B cell (primary cell): ENCODE measurements around the gene PLPPR3. TPM values are rescaled to one million over a fixed set of nuclear protein-coding genes. Genes with fewer than 3 reads are reported as not detected.
A peak's percentile ranks its signal among the peaks of the same experiment; 100 is the strongest.

Source experiments
- ATAC-seq: fragments of 200-7000 bp; cut with Tn5 transposase; one replicate; pipeline ENCODE4 v1.10.0; 2021; ENCODE audit warnings: low read depth, mild to moderate bottlenecking, moderate number of reproducible peaks, moderate library complexity
- CTCF ChIA-PET: fragments of 350-600 bp; sonication (Branson Sonifier 250); formaldehyde crosslinking; loops from one replicate; lab custom pipeline; 2021; ENCODE audit warnings: antibody characterized with exemption, inconsistent platforms; lab: Charles Lee
- POLR2A ChIA-PET: fragments of 350-600 bp; sonication (Branson Sonifier 250); formaldehyde crosslinking; loops from one replicate; lab custom pipeline; 2021; ENCODE audit warnings: antibody characterized with exemption; lab: Charles Lee
- DNase-seq: peaks from one replicate; pipeline ENCODE4 v3.0.0; 2013
- H2AFZ ChIP-seq: 2 replicates; pipeline ENCODE4 v1.6.1; 2012; ENCODE audit warnings: mild to moderate bottlenecking, low read depth, low read length; ENCODE audit not compliant: insufficient read depth, poor library complexity, severe bottlenecking
- H3K27ac ChIP-seq, 2 donors: 1 replicate in 1 of 2; 2 replicates in 1 of 2; pipeline ENCODE4 v1.5.1; 2012 to 2013; ENCODE audit warnings: low read length in 2 of 2, mild to moderate bottlenecking in 2 of 2, moderate library complexity in 1 of 2
- H3K27me3 ChIP-seq, 4 experiments: fragments of 200-600 bp in 1 of 4; sonication (generic) in 1 of 4; replicated peaks in 1 of 4; 1 replicate in 2 of 4; 2 replicates in 2 of 4; pipeline versions ENCODE4 v1.6.1 to v1.7.0; 2013 to 2016; ENCODE audit warnings: low read length in 3 of 4, mild to moderate bottlenecking in 2 of 4, mixed read lengths in 1 of 4, moderate library complexity in 1 of 4; ENCODE audit not compliant: insufficient read depth in 4 of 4, control insufficient read depth in 3 of 4; ENCODE audit errors: control extremely low read depth in 1 of 4
- H3K36me3 ChIP-seq, 2 experiments: replicated peaks in 1 of 2; 1 replicate in 1 of 2; 2 replicates in 1 of 2; pipeline versions ENCODE4 v1.6.1 to v1.7.1; 2013; ENCODE audit warnings: low read length in 1 of 2; ENCODE audit not compliant: insufficient read depth in 2 of 2, control insufficient read depth in 1 of 2; ENCODE audit errors: control extremely low read depth in 1 of 2, extremely low read depth in 1 of 2
- H3K4me1 ChIP-seq, 2 donors: fragments of 200-600 bp in 1 of 2; sonication (generic) in 1 of 2; 1 replicate in 1 of 2; 2 replicates in 1 of 2; pipeline versions ENCODE4 v1.5.1 to v1.6.1; 2013 to 2017; ENCODE audit warnings: low read length in 2 of 2; ENCODE audit not compliant: control insufficient read depth in 2 of 2, insufficient read depth in 2 of 2
- H3K4me2 ChIP-seq: replicated peaks from 2 replicates; pipeline ENCODE3; 2012; ENCODE audit warnings: mild to moderate bottlenecking, low read depth, low read length; ENCODE audit not compliant: poor library complexity, severe bottlenecking
- H3K4me3 ChIP-seq, 5 experiments: fragments of 200-600 bp in 1 of 5; sonication (generic) in 1 of 5; 1 replicate in 3 of 5; 2 replicates in 2 of 5; pipeline versions ENCODE4 v1.5.1 to v1.7.0; 2011 to 2016; ENCODE audit warnings: low read length in 4 of 5, mild to moderate bottlenecking in 4 of 5, low read depth in 2 of 5, control low read depth in 1 of 5, moderate library complexity in 1 of 5; ENCODE audit not compliant: insufficient read depth in 1 of 5; ENCODE audit errors: control extremely low read depth in 1 of 5, extremely low read depth in 1 of 5
- H3K79me2 ChIP-seq: fragments of 200-600 bp; sonication (generic); one replicate; pipeline ENCODE4 v1.6.0; 2016; ENCODE audit warnings: low read length; ENCODE audit not compliant: control insufficient read depth, insufficient read depth
- H3K9ac ChIP-seq: fragments of 200-600 bp; sonication (generic); 2 replicates; pipeline ENCODE4 v1.6.1; 2017; ENCODE audit warnings: mild to moderate bottlenecking, low read length, moderate library complexity
- H3K9me3 ChIP-seq, 3 donors: one replicate each; pipeline versions ENCODE4 v1.6.1 to v1.7.1; 2013; ENCODE audit warnings: low read length in 2 of 3; ENCODE audit not compliant: control insufficient read depth in 2 of 3, insufficient read depth in 1 of 3; ENCODE audit errors: control extremely low read depth in 1 of 3
- H4K20me1 ChIP-seq: 2 replicates; pipeline ENCODE4 v1.6.0; 2012; ENCODE audit warnings: mild to moderate bottlenecking, low read length; ENCODE audit not compliant: insufficient read depth, control insufficient read depth, poor library complexity, severe bottlenecking
- H3K27ac Mint-ChIP-seq: one replicate; pipeline ENCODE4 v1.8.0; 2021; ENCODE audit warnings: mixed read lengths
- H3K27me3 Mint-ChIP-seq: one replicate; pipeline ENCODE4 v1.8.0; 2021; ENCODE audit warnings: mixed read lengths
- H3K4me1 Mint-ChIP-seq: one replicate; pipeline ENCODE4 v1.8.0; 2021; ENCODE audit warnings: mixed read lengths
- H3K4me3 Mint-ChIP-seq: one replicate; pipeline ENCODE4 v1.8.0; 2021; ENCODE audit warnings: mixed read lengths
- H3K9me3 Mint-ChIP-seq: one replicate; pipeline ENCODE4 v1.8.0; 2022; ENCODE audit warnings: mixed read lengths; ENCODE audit not compliant: insufficient read depth
- CTCF ChIP-seq: fragments of 200-600 bp; IDR thresholded peaks from one replicate; pipeline ENCODE4 v1.8.0; 2022; ENCODE audit warnings: antibody characterized with exemption, mild to moderate bottlenecking
- EZH2 ChIP-seq: IDR thresholded peaks from 2 replicates; pipeline ENCODE4 v1.6.1; 2012; ENCODE audit warnings: borderline replicate concordance, low read depth, mild to moderate bottlenecking, moderate library complexity, low read length; ENCODE audit not compliant: insufficient read depth, poor library complexity, severe bottlenecking
- WGBS: methylation state at CpG from one replicate; pipeline ENCODE4 v1.1.5; 2013; ENCODE audit warnings: missing lambda C conversion rate; ENCODE audit not compliant: insufficient coverage; 5-methylcytosine and 5-hydroxymethylcytosine counted together
- intact Hi-C: fragments of 100-400 bp; cut with micrococcal nuclease; formaldehyde crosslinking; loops from one replicate; pipeline ENCODE4 v1.10.0; 2022
- polyA plus RNA-seq: library from polyadenylated mRNA; depleted of rRNA; stranded (reverse); fragments of >200 nt; gene quantifications from 2 replicates; pipeline ENCODE4 v1.2.3, GENCODE V29; 2012
- small RNA-seq: library from RNA; depleted of rRNA; stranded (forward); fragments of <200 nt; gene quantifications from one replicate; pipeline ENCODE3, GENCODE V24; 2012; ENCODE audit warnings: low replicate concordance, low read depth; ENCODE audit not compliant: insufficient read length
- total RNA-seq, 2 donors: library from RNA; stranded (reverse); fragments of 120-200 nt in 1 of 2; gene quantifications; 1 replicate in 1 of 2; 2 replicates in 1 of 2; pipeline versions ENCODE4 v1.2.3 to v1.2.4, GENCODE V29; 2013 to 2022

PLPPR3 gene
- total and polyA plus RNA-seq, 2 donors (not counting 1 experiment from before 2014, with no cell fraction given) = not detected

GRCh38 chr19:763869-764268, 57.9 kb downstream of the PLPPR3 start:
- H2AFZ ChIP-seq = no peak overlapping the region
- no peaks in the 10 kb centered on the region for H3K36me3 ChIP-seq
- peaks cover 0 to 19% (median 0%) of the 10 kb centered on the region in 4 experiments for H3K27me3 ChIP-seq
- H3K4me1 Mint-ChIP-seq = no peaks in the 10 kb centered on the region
- intact Hi-C loops = no loop called here
- H3K9me3 Mint-ChIP-seq = peaks cover 4% of the 10 kb centered on the region
- no peak overlapping the region for H3K4me2 ChIP-seq
- ATAC-seq (no peak), DNase-seq (peak; percentile 6)
- no peak overlapping the region for H3K4me3 ChIP-seq
- TF ChIP-seq CTCF (no peak), EZH2 (no peak)
- H4K20me1 ChIP-seq = no peaks in the 10 kb centered on the region
- peaks cover 4% of the 10 kb centered on the region for H3K27me3 Mint-ChIP-seq
- no peak overlapping the region for H3K4me3 Mint-ChIP-seq
- ChIA-PET POLR2A (no interaction called here), CTCF (no interaction called here)
- H3K4me1 ChIP-seq = no peaks in the 10 kb centered on the region
- H3K9me3 ChIP-seq = peaks cover 0 to 28% (median 0%) of the 10 kb centered on the region in 3 donors
- no peak overlapping the region for H3K27ac Mint-ChIP-seq
- WGBS = 95% methylated on average over 5 of the region's 6 CpGs
- H3K9ac ChIP-seq = no peak overlapping the region
- no peaks in the 10 kb centered on the region for H3K79me2 ChIP-seq
- no peak overlapping the region for H3K27ac ChIP-seq

- Mint-ChIP-seq H3K27me3 (peaks cover 4% of the 10 kb centered on the region), H3K4me1 (no peaks in the 10 kb centered on the region), H3K27ac (no peak overlapping the region), H3K4me3 (no peak overlapping the region), H3K9me3 (peaks cover 4% of the 10 kb centered on the region)
- H3K36me3 ChIP-seq = no peaks in the 10 kb centered on the region
- DNase-seq (no peak), ATAC-seq (no peak)
- H3K4me1 ChIP-seq = no peaks in the 10 kb centered on the region
- H3K9me3 ChIP-seq = peaks cover 0 to 35% (median 0%) of the 10 kb centered on the region in 3 donors
- no peak overlapping the region for H3K27ac ChIP-seq
- H2AFZ ChIP-seq = no peak overlapping the region
- intact Hi-C loops = no loop called here
- TF ChIP-seq CTCF = no peak
- no peak for TF ChIP-seq EZH2
- H3K27me3 ChIP-seq = peaks cover 0 to 19% (median 0%) of the 10 kb centered on the region in 4 experiments
- no peak overlapping the region for H3K4me2 ChIP-seq
- ChIA-PET POLR2A (no interaction called here), CTCF (interaction anchor here (0.5 kb wide), 1 partner anchor 122 kb away, joined by 3 read pairs; no protein-coding TSS in a partner anchor)
- no peak overlapping the region for H3K4me3 ChIP-seq
- H3K79me2 ChIP-seq = no peaks in the 10 kb centered on the region
- 94% methylated on average over 8 of the region's 10 CpGs for WGBS
- H3K9ac ChIP-seq = no peak overlapping the region
- H4K20me1 ChIP-seq = no peaks in the 10 kb centered on the region
Measured at GRCh38 chr19:763181-763580, 58.6 kb downstream of the PLPPR3 start.

Small RNA genes lying within 50 kb of the gene (small RNA-seq; reads per million reads assigned to genes)
- gene MIR3187 = not detected

Other genes starting within 250 kb of the PLPPR3 start
- 131 and 144 TPM in 2 replicates for gene BSG, start 249.4 kb downstream of the PLPPR3 start, total RNA-seq
- gene BSG, start 249.4 kb downstream of the PLPPR3 start, polyA plus RNA-seq = 79.6 and 82.1 TPM in 2 replicates
- 0.57 and 0.61 TPM in 2 replicates for gene HCN2, start 232.1 kb downstream of the PLPPR3 start, total RNA-seq
- gene HCN2, start 232.1 kb downstream of the PLPPR3 start, polyA plus RNA-seq = 0.25 and 0.27 TPM in 2 replicates
- gene POLRMT, start 188.4 kb downstream of the PLPPR3 start, total RNA-seq = 73.2 and 77.8 TPM in 2 replicates
- gene POLRMT, start 188.4 kb downstream of the PLPPR3 start, polyA plus RNA-seq = 98.0 and 106 TPM in 2 replicates
- gene FGF22, start 182.1 kb downstream of the PLPPR3 start, total RNA-seq = 2.9 and 3.4 TPM in 2 replicates
- 0.34 and 0.37 TPM in 2 replicates for gene FGF22, start 182.1 kb downstream of the PLPPR3 start, polyA plus RNA-seq
- 74.3 and 88.8 TPM in 2 replicates for gene RNF126, start 158.7 kb downstream of the PLPPR3 start, total RNA-seq
- 99.6 and 118 TPM in 2 replicates for gene RNF126, start 158.7 kb downstream of the PLPPR3 start, polyA plus RNA-seq
- 5.6 and 5.8 TPM in 2 replicates for gene FSTL3, start 145.6 kb downstream of the PLPPR3 start, total RNA-seq
- gene FSTL3, start 145.6 kb downstream of the PLPPR3 start, polyA plus RNA-seq = 2.6 and 5.8 TPM in 2 replicates
- gene PRSS57, start 126.5 kb downstream of the PLPPR3 start, total RNA-seq = not detected in 2 replicates
- not detected in 2 replicates for gene PRSS57, start 126.5 kb downstream of the PLPPR3 start, polyA plus RNA-seq
- gene PALM, start 113.0 kb downstream of the PLPPR3 start, total RNA-seq = not detected in 2 replicates
- gene PALM, start 113.0 kb downstream of the PLPPR3 start, polyA plus RNA-seq = 0.15 and 0.53 TPM in 2 replicates
- not detected in 2 replicates for gene MISP, start 70.8 kb downstream of the PLPPR3 start, total RNA-seq
- gene MISP, start 70.8 kb downstream of the PLPPR3 start, polyA plus RNA-seq = not detected in 2 replicates
- 304 and 309 TPM in 2 replicates for gene PTBP1, start 24.5 kb downstream of the PLPPR3 start, total RNA-seq
- gene PTBP1, start 24.5 kb downstream of the PLPPR3 start, polyA plus RNA-seq = 137 and 154 TPM in 2 replicates
- 0.44 and 0.70 TPM in 2 replicates for gene AZU1, start 5.9 kb upstream of the PLPPR3 start, total RNA-seq
- 0.13 and 0.59 TPM in 2 replicates for gene AZU1, start 5.9 kb upstream of the PLPPR3 start, polyA plus RNA-seq
- gene PRTN3, start 19.0 kb upstream of the PLPPR3 start, total RNA-seq = not detected in 2 replicates
- not detected in 2 replicates for gene PRTN3, start 19.0 kb upstream of the PLPPR3 start, polyA plus RNA-seq
- gene ELANE, start 30.3 kb upstream of the PLPPR3 start, total RNA-seq = not detected in 2 replicates
- gene ELANE, start 30.3 kb upstream of the PLPPR3 start, polyA plus RNA-seq = 0.18 TPM in 1 of 2 replicates, not detected in the other
- 0.79 and 0.87 TPM in 2 replicates for gene CFD, start 37.7 kb upstream of the PLPPR3 start, total RNA-seq
- 2.9 and 6.6 TPM in 2 replicates for gene CFD, start 37.7 kb upstream of the PLPPR3 start, polyA plus RNA-seq
- gene MED16, start 71.2 kb upstream of the PLPPR3 start, total RNA-seq = 85.0 and 88.6 TPM in 2 replicates
- gene MED16, start 71.2 kb upstream of the PLPPR3 start, polyA plus RNA-seq = 60.3 and 85.3 TPM in 2 replicates
- gene RNU6-9, start 71.5 kb upstream of the PLPPR3 start, total RNA-seq = not detected in 2 replicates
- gene RNU6-9, start 71.5 kb upstream of the PLPPR3 start, polyA plus RNA-seq = not detected in 2 replicates
- gene R3HDM4, start 91.3 kb upstream of the PLPPR3 start, total RNA-seq = 165 and 176 TPM in 2 replicates
- 168 and 185 TPM in 2 replicates for gene R3HDM4, start 91.3 kb upstream of the PLPPR3 start, polyA plus RNA-seq
- 0.56 and 0.79 TPM in 2 replicates for gene KISS1R, start 95.4 kb upstream of the PLPPR3 start, total RNA-seq
- gene KISS1R, start 95.4 kb upstream of the PLPPR3 start, polyA plus RNA-seq = 0.55 and 1.3 TPM in 2 replicates
- gene ARID3A, start 104.1 kb upstream of the PLPPR3 start, total RNA-seq = 60.5 and 66.7 TPM in 2 replicates
- 16.5 and 22.9 TPM in 2 replicates for gene ARID3A, start 104.1 kb upstream of the PLPPR3 start, polyA plus RNA-seq
- 50.5 and 60.5 TPM in 2 replicates for gene WDR18, start 162.4 kb upstream of the PLPPR3 start, total RNA-seq
- 29.6 and 48.5 TPM in 2 replicates for gene WDR18, start 162.4 kb upstream of the PLPPR3 start, polyA plus RNA-seq
- 0.10 and 0.42 TPM in 2 replicates for gene GRIN3B, start 178.5 kb upstream of the PLPPR3 start, total RNA-seq
- gene GRIN3B, start 178.5 kb upstream of the PLPPR3 start, polyA plus RNA-seq = 0.07 and 0.10 TPM in 2 replicates
- gene TMEM259, start 199.2 kb upstream of the PLPPR3 start, total RNA-seq = 373 and 377 TPM in 2 replicates
- gene TMEM259, start 199.2 kb upstream of the PLPPR3 start, polyA plus RNA-seq = 607 and 730 TPM in 2 replicates
- not detected in 2 replicates for gene RNU6-2, start 199.6 kb upstream of the PLPPR3 start, total RNA-seq
- not detected in 2 replicates for gene RNU6-2, start 199.6 kb upstream of the PLPPR3 start, polyA plus RNA-seq
- 186 and 198 TPM in 2 replicates for gene CNN2, start 204.7 kb upstream of the PLPPR3 start, total RNA-seq
- 301 and 325 TPM in 2 replicates for gene CNN2, start 204.7 kb upstream of the PLPPR3 start, polyA plus RNA-seq
- 192 and 206 TPM in 2 replicates for gene ABCA7, start 218.2 kb upstream of the PLPPR3 start, total RNA-seq
- gene ABCA7, start 218.2 kb upstream of the PLPPR3 start, polyA plus RNA-seq = 281 and 425 TPM in 2 replicates
- 490 and 523 TPM in 2 replicates for gene ARHGAP45, start 245.2 kb upstream of the PLPPR3 start, total RNA-seq
- 488 and 579 TPM in 2 replicates for gene ARHGAP45, start 245.2 kb upstream of the PLPPR3 start, polyA plus RNA-seq